SK-N-SH (cell line): ENCODE measurements around the gene MAGI3.

Experiments
- NRF1 ChIP-seq: IDR thresholded peaks from 2 replicates; pipeline ENCODE4 v1.6.1; 2012; ENCODE audit warnings: low read depth, mild to moderate bottlenecking, low read length
- POLR2AphosphoS5 ChIP-seq: IDR thresholded peaks from 2 replicates; pipeline ENCODE4 v1.6.1; 2012; ENCODE audit warnings: low read depth, low read length
- YY1 ChIP-seq: IDR thresholded peaks from 2 replicates; pipeline ENCODE4 v1.4.0; 2012; ENCODE audit warnings: low read depth, mild to moderate bottlenecking
- TF ChIP-seq, protein P1 (sequence below): fragments of 150-350 bp; IDR thresholded peaks from 2 replicates; pipeline ENCODE4 v1.6.1; 2016; ENCODE audit warnings: mild to moderate bottlenecking, low read depth, low read length
- TF ChIP-seq, protein P2 (sequence below): fragments of 200-600 bp; sonication (generic); IDR thresholded peaks from 2 replicates; pipeline ENCODE4 v1.6.1; 2017; ENCODE audit warnings: antibody characterized with exemption, mild to moderate bottlenecking, moderate library complexity

DNA sequence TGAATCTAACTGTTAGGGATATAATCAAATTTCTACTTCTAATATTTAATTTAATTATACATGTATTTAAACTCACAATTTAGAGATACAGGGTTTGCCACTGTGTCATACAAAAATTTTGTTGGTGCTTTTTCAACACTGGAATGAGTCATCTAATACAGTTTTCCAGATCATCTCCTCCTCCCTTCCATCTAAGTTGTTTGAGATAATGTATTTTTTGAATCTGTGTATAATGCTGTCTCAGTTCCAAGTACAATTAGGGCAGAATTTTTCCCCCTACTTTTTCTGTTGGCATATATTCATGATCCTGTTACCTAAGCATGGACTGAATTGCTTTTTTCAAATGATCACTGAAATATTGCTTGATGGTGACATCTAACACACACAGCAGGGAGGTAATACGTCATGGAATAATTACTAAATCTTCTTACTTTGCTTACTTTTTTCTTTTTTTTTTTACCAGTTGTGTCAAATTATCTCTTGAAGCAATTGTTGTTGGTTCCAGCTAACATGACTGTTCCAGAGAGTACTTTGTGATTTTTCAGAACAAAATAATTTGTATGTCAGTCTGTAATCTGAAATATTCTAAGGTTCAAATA is 146.0 kb downstream of the MAGI3 start:
- no peak for TF ChIP-seq YY1
- TF ChIP-seq, protein P1, sequence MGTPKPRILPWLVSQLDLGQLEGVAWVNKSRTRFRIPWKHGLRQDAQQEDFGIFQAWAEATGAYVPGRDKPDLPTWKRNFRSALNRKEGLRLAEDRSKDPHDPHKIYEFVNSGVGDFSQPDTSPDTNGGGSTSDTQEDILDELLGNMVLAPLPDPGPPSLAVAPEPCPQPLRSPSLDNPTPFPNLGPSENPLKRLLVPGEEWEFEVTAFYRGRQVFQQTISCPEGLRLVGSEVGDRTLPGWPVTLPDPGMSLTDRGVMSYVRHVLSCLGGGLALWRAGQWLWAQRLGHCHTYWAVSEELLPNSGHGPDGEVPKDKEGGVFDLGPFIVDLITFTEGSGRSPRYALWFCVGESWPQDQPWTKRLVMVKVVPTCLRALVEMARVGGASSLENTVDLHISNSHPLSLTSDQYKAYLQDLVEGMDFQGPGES: no peak
- TF ChIP-seq, protein P2, sequence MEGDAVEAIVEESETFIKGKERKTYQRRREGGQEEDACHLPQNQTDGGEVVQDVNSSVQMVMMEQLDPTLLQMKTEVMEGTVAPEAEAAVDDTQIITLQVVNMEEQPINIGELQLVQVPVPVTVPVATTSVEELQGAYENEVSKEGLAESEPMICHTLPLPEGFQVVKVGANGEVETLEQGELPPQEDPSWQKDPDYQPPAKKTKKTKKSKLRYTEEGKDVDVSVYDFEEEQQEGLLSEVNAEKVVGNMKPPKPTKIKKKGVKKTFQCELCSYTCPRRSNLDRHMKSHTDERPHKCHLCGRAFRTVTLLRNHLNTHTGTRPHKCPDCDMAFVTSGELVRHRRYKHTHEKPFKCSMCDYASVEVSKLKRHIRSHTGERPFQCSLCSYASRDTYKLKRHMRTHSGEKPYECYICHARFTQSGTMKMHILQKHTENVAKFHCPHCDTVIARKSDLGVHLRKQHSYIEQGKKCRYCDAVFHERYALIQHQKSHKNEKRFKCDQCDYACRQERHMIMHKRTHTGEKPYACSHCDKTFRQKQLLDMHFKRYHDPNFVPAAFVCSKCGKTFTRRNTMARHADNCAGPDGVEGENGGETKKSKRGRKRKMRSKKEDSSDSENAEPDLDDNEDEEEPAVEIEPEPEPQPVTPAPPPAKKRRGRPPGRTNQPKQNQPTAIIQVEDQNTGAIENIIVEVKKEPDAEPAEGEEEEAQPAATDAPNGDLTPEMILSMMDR: no peak
- TF ChIP-seq POLR2AphosphoS5: peak; percentile 24; the same call in 1 of the 2 replicates
- no peak for TF ChIP-seq NRF1
